Left renal cortex interstitium (tissue), 4 donors: Measurements from ENCODE around the gene ZNF469. TPM values are rescaled to one million over a fixed set of nuclear protein-coding genes. Genes with fewer than 3 reads are reported as not detected.

Source experiments
- DNase-seq, 4 donors: peaks; one replicate each; pipeline ENCODE4 v3.0.0-alpha.2; 2013; ENCODE audit warnings: low read depth in 4 of 4, low spot score in 2 of 4, missing footprints in 1 of 4
- polyA plus RNA-seq, 4 donors: library from polyadenylated mRNA; unstranded; fragments of 120-200 nt; gene quantifications; one replicate each; pipeline ENCODE4 v1.2.1, GENCODE V29; 2013; ENCODE audit not compliant: insufficient read length in 4 of 4

The ZNF469 gene
- polyA plus RNA-seq, 4 donors: 1.1 to 2.1 (median 1.6) TPM

GRCh38 chr16:88389191-88389590 is 6.4 kb downstream of the ZNF469 start:
- no peak for DNase-seq

GRCh38 chr16:88389621-88390160 is 6.9 kb downstream of the ZNF469 start:
- DNase-seq: no peak

- no peak for DNase-seq
Observed at GRCh38 chr16:88390265-88390664, 7.5 kb downstream of the ZNF469 start.

GRCh38 chr16:88390735-88391134 is 8.0 kb downstream of the ZNF469 start:
- no peak for DNase-seq

- DNase-seq: no peak
Observed at GRCh38 chr16:88391144-88391850, 8.5 kb downstream of the ZNF469 start.

GRCh38 chr16:88392111-88392510 is 9.4 kb downstream of the ZNF469 start:
- DNase-seq: no peak

GRCh38 chr16:88392616-88393015 is 9.9 kb downstream of the ZNF469 start:
- DNase-seq: no peak

GRCh38 chr16:88393034-88393433 is 10.3 kb downstream of the ZNF469 start:
- no peak for DNase-seq

- no peak for DNase-seq
Observed at GRCh38 chr16:88393571-88393970, 10.8 kb downstream of the ZNF469 start.

- no peak for DNase-seq
Observed at GRCh38 chr16:88394426-88394825, 11.7 kb downstream of the ZNF469 start.

GRCh38 chr16:88395669-88396584 is 13.2 kb downstream of the ZNF469 start:
- no peak for DNase-seq

- no peak for DNase-seq
Observed at GRCh38 chr16:88398170-88398873, 15.6 kb downstream of the ZNF469 start.

GRCh38 chr16:88398874-88399178 is 16.1 kb downstream of the ZNF469 start:
- DNase-seq: no peak

- DNase-seq: no peak
Observed at GRCh38 chr16:88400186-88400585, 17.4 kb downstream of the ZNF469 start.

GRCh38 chr16:88401604-88402246 is 19.0 kb downstream of the ZNF469 start:
- no peak for DNase-seq

- DNase-seq: no peak
Observed at GRCh38 chr16:88402551-88403240, 19.9 kb downstream of the ZNF469 start.

- no peak for DNase-seq
Observed at GRCh38 chr16:88403794-88404581, 21.2 kb downstream of the ZNF469 start.

- no peak for DNase-seq
Observed at GRCh38 chr16:88404769-88405168, 22.0 kb downstream of the ZNF469 start.
